ENCODE measurements around the gene PCYT1B.

PCYT1B gene

DNA sequence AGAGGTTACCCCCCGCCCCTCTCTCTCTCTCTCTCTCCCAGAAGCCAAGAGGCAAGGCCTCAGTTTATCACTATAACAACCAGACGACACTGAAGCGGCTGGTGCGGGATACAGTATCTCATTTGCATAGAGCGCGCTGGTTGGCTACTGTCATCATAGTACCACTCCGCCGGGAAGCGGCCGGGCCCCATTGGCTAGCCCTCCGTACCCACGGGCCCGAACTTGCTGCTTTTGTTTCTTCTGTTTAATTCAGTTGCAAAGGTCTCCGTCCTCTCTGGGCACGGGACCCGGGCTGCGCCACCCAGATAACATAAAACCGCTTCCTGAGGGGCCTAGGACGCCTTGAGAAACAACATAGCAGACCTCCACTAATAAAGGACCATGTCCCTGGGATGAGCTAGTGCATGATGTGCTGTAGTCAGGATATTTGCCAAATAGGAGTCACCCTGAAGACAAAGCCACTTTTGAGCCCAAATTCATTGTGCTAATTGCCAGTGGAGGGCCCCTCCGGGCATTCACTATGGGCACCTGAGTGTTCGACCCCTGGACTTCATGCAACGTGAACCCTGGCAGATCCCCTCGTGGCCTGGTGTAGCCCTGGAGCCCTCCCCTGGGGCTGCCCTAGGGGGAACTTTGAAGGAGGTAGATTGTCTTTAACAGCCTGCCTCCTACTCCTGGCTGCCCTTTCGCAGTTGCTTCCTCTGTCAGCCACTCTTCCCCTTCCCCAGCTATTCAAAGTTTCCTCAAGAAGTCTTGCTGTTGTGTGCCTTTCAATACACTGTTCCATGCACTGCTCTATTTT, at the start of gene PCYT1B:
Gene PCYT1B, minus strand, starts transcription at position 91 of the 802 bp plus-strand sequence. CDS start 242 bp downstream, outside the sequence.
- H3K36me3 ChIP-seq (ENCODE audit: insufficient read depth, low read depth, low read length), result no peaks in the 10 kb centered on the region; the same call in 1 of the 2 replicates
- H3K9ac ChIP-seq (ENCODE audit: low read depth, low read length), result peak within 1 kb of the TSS; percentile 96; the same call in 1 of the 2 replicates
- H3K9me3 ChIP-seq (ENCODE audit: insufficient read depth, low read depth, low read length), result no peaks in the 10 kb centered on the region
- H3K4me1 ChIP-seq (ENCODE audit: insufficient read depth, low read length), result peaks cover 9% of the 10 kb centered on the region; the same call in 1 of the 2 replicates
- peak within 1 kb of the TSS; percentile 99 for H3K27ac ChIP-seq (ENCODE audit: low read length)
- H3K27me3 ChIP-seq (ENCODE audit: insufficient read depth, low read length), result no peaks in the 10 kb centered on the region
- H3K4me3 ChIP-seq (ENCODE audit: low read length), result peak within 1 kb of the TSS; percentile 90

- peaks cover 20% of the 10 kb centered on the region for H3K36me3 ChIP-seq (ENCODE audit: insufficient read depth, low read depth, low read length)
- H3K27me3 ChIP-seq (ENCODE audit: insufficient read depth, low read length), result no peaks in the 10 kb centered on the region
- no peak overlapping the region for H3K4me3 ChIP-seq (ENCODE audit: low read length)
- H3K4me1 ChIP-seq (ENCODE audit: insufficient read depth, low read length), result peaks cover 5% of the 10 kb centered on the region; the same call in 1 of the 2 replicates
- H3K27ac ChIP-seq (ENCODE audit: low read length), result no peak overlapping the region
- H3K9me3 ChIP-seq (ENCODE audit: insufficient read depth, low read depth, low read length), result no peaks in the 10 kb centered on the region
- H3K9ac ChIP-seq (ENCODE audit: low read depth, low read length), result no peak overlapping the region
These were observed 49.1 kb upstream of the PCYT1B start for GRCh38 chrX:24696294-24696693.

GRCh38 chrX:24694825-24695224, 47.7 kb upstream of the PCYT1B start:
- Histone ChIP-seq H3K27me3 (ENCODE audit: insufficient read depth, low read length) (no peaks in the 10 kb centered on the region), H3K9ac (ENCODE audit: low read depth, low read length) (peak overlapping the region; percentile 96; the same call in 1 of the 2 replicates), H3K36me3 (ENCODE audit: insufficient read depth, low read depth, low read length) (peaks cover 6% of the 10 kb centered on the region; the same call in 1 of the 2 replicates), H3K4me1 (ENCODE audit: insufficient read depth, low read length) (peaks cover 5% of the 10 kb centered on the region; the same call in 1 of the 2 replicates), H3K27ac (ENCODE audit: low read length) (no peak overlapping the region), H3K4me3 (ENCODE audit: low read length) (peak overlapping the region; percentile 91), H3K9me3 (ENCODE audit: insufficient read depth, low read depth, low read length) (no peaks in the 10 kb centered on the region)

DNA sequence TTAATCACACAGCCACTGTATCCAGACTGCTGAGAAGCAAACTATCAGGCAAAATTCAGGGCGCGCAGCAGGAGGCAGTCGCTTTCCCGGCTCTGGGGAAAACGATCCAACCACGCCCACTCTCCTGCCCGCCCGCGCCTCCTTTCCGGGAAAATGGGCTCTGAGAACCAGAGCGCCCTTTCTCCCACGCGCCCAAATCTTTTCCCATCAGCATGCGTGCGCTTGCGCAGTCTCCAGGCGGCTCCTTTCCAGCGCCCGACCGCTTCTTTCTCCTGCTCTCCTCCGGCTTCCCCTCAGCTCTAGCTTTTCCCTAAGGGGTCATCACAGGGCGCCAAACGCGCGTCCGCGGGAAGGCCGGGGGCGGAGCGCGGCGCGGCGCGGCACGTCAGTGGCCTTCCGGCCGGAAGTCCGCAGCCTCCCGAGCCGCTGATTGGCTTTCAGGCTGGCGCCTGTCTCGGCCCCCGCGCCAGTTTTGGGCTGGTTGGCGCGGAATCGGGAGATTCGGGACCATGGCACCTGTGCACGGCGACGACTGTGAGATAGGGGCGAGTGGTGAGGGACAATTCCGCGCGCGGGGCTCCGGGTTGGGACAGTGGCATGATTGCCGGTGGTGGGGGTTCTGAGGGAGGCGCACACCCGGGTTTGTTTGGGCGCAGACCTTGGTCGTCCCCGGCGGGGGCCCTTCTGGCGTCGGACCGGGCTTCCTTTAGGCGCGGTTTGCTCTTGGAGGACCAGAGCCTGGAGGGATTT, 46.5 kb upstream of the PCYT1B start, which contains the start of gene POLA1:
Gene POLA1, plus strand, starts transcription at position 466 of the 750 bp plus-strand sequence. Its CDS starts 44 bp downstream, at position 510.
- Histone ChIP-seq H3K9ac (ENCODE audit: low read depth, low read length) (peak within 1 kb of the TSS; percentile 96), H3K36me3 (ENCODE audit: insufficient read depth, low read depth, low read length) (no peaks in the 10 kb centered on the region; the same call in 1 of the 2 replicates), H3K4me1 (ENCODE audit: insufficient read depth, low read length) (peaks cover 5% of the 10 kb centered on the region; the same call in 1 of the 2 replicates), H3K4me3 (ENCODE audit: low read length) (peak within 1 kb of the TSS; percentile 91), H3K27ac (ENCODE audit: low read length) (peak within 1 kb of the TSS; percentile 36), H3K9me3 (ENCODE audit: insufficient read depth, low read depth, low read length) (no peaks in the 10 kb centered on the region), H3K27me3 (ENCODE audit: insufficient read depth, low read length) (no peaks in the 10 kb centered on the region)

- no peaks in the 10 kb centered on the region; the same call in 1 of the 2 replicates for H3K36me3 ChIP-seq (ENCODE audit: insufficient read depth, low read depth, low read length)
- H3K4me3 ChIP-seq (ENCODE audit: low read length), result peak overlapping the region; percentile 91; the same call in 1 of the 2 replicates
- peak overlapping the region; percentile 73; the same call in 1 of the 2 replicates for H3K9ac ChIP-seq (ENCODE audit: low read depth, low read length)
- H3K27ac ChIP-seq (ENCODE audit: low read length), result no peak overlapping the region
- H3K9me3 ChIP-seq (ENCODE audit: insufficient read depth, low read depth, low read length), result no peaks in the 10 kb centered on the region
- H3K4me1 ChIP-seq (ENCODE audit: insufficient read depth, low read length), result peaks cover 5% of the 10 kb centered on the region; the same call in 1 of the 2 replicates
- H3K27me3 ChIP-seq (ENCODE audit: insufficient read depth, low read length), result no peaks in the 10 kb centered on the region
These were observed 45.2 kb upstream of the PCYT1B start for GRCh38 chrX:24692305-24692704.

DNA sequence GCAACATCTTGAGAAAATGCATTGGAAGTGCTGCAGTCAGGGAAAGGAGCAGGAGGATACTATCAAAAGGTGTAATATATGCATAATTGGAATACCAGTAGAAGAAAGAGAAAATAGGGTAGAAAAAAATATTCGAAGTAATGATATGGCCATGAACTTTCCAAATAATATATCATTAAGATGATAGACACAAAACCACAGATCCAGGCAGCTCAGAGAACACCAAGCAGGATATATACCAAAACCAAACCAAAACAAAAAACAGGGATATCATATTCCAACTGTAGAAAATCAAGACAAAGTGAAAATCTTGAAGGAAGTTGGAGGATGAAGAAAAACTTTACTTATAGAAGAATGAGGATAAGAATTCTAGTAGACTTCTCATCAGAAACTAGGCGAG, 36.9 kb upstream of the PCYT1B start:
- Histone ChIP-seq H3K4me3 (ENCODE audit: low read length) (no peak overlapping the region), H3K27ac (ENCODE audit: low read length) (no peak overlapping the region), H3K9me3 (ENCODE audit: insufficient read depth, low read depth, low read length) (no peaks in the 10 kb centered on the region), H3K4me1 (ENCODE audit: insufficient read depth, low read length) (no peaks in the 10 kb centered on the region), H3K27me3 (ENCODE audit: insufficient read depth, low read length) (no peaks in the 10 kb centered on the region), H3K36me3 (ENCODE audit: insufficient read depth, low read depth, low read length) (no peaks in the 10 kb centered on the region), H3K9ac (ENCODE audit: low read depth, low read length) (no peak overlapping the region)

DNA sequence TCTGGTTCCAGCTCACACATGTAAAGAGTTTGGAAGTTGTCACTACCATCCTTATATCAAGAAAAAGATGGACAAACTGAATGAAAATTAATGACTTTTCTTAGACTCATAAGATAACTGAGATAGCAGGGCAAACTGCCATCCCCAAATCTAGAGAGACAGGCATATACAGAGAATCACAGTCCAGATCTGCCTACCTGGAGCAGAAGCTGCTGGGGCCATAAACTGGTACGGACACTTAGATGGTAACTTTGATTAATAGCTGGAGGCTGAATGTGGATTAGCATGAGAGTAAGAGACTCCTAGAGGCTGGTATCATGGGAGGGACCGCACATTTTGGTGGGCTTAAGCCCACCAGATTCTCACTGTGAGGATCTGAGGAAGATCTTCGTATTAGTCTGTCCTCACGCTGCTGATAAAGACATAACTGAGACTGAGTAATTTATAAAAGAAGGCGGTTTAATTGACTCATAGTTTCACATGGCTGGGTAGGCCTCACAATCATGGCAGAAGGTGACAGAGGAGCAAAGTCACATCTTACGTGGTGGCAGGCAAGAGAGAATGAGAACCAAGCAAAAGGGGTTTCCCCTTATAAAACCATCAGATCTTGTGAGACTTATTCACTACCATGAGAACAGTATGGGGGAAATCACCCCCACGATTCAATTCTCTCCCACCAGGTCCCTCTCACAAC, 35.7 kb upstream of the PCYT1B start:
- Histone ChIP-seq H3K27me3 (ENCODE audit: insufficient read depth, low read length) (no peaks in the 10 kb centered on the region), H3K9ac (ENCODE audit: low read depth, low read length) (no peak overlapping the region), H3K27ac (ENCODE audit: low read length) (no peak overlapping the region), H3K4me1 (ENCODE audit: insufficient read depth, low read length) (no peaks in the 10 kb centered on the region), H3K9me3 (ENCODE audit: insufficient read depth, low read depth, low read length) (no peaks in the 10 kb centered on the region), H3K36me3 (ENCODE audit: insufficient read depth, low read depth, low read length) (no peaks in the 10 kb centered on the region), H3K4me3 (ENCODE audit: low read length) (no peak overlapping the region)

DNA sequence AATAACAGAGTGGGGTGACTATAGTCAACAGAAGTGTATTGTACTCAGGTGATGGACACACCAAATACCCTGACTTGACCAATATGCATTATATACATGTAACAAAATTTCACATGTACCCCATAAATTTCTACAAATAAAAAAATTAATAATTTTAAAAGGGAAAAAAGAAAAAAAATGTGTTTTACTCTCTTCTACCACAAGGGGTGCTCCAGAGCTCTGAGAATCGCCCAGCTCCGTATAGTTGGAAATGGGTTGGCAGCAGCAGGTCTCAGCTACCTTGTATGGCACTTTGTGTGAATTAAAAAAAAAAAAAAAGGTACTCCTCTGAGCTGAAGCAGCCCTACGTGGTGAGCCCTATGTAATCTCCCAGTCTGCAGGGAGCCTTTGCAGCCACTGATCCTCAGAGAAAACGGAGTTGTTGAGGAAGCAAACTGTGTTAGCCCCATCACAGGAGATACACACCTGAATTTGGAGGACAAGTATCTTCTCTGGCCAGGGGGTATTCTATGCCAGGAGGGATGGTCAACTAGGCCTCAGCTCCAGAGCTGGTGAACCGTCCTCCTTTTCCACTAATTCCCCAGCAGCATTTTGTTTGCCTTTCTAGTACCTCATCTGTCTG, 29.4 kb upstream of the PCYT1B start:
- peaks cover 5% of the 10 kb centered on the region; the same call in 1 of the 2 replicates for H3K4me1 ChIP-seq (ENCODE audit: insufficient read depth, low read length)
- H3K27me3 ChIP-seq (ENCODE audit: insufficient read depth, low read length), result no peaks in the 10 kb centered on the region
- H3K4me3 ChIP-seq (ENCODE audit: low read length), result no peak overlapping the region
- H3K27ac ChIP-seq (ENCODE audit: low read length), result no peak overlapping the region
- no peak overlapping the region for H3K9ac ChIP-seq (ENCODE audit: low read depth, low read length)
- no peaks in the 10 kb centered on the region for H3K9me3 ChIP-seq (ENCODE audit: insufficient read depth, low read depth, low read length)
- H3K36me3 ChIP-seq (ENCODE audit: insufficient read depth, low read depth, low read length), result no peaks in the 10 kb centered on the region

- Histone ChIP-seq H3K4me3 (ENCODE audit: low read length) (no peak overlapping the region), H3K36me3 (ENCODE audit: insufficient read depth, low read depth, low read length) (no peaks in the 10 kb centered on the region), H3K4me1 (ENCODE audit: insufficient read depth, low read length) (peaks cover 5% of the 10 kb centered on the region; the same call in 1 of the 2 replicates), H3K9ac (ENCODE audit: low read depth, low read length) (no peak overlapping the region), H3K27ac (ENCODE audit: low read length) (no peak overlapping the region), H3K9me3 (ENCODE audit: insufficient read depth, low read depth, low read length) (no peaks in the 10 kb centered on the region), H3K27me3 (ENCODE audit: insufficient read depth, low read length) (no peaks in the 10 kb centered on the region)
These were observed 26.3 kb upstream of the PCYT1B start for GRCh38 chrX:24673424-24673823.

DNA sequence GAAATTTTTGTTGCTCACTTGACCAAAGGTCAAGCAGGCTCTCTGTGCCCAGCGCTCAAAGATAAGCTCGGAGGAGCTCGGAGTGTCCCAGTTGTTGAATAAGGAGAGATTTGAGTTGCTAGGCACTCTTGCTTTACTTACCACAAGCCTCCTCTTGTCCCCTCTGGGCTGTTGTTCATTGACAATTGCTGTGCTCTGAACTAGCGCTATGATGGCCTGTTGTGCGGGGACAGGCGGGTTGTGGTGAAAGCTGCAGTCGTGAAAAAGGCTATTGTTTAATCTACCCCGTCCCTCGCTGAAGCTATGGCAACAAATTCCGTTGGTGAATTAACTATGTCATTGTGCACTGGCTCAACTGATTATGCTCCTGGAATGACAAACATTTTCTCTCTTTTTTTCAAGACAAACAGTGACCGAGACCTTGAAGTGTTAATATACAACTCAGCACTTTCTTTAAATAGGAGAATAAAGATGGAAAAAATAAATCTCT, 25.6 kb upstream of the PCYT1B start:
- Histone ChIP-seq H3K27ac (ENCODE audit: low read length) (no peak overlapping the region), H3K4me1 (ENCODE audit: insufficient read depth, low read length) (peaks cover 5% of the 10 kb centered on the region; the same call in 1 of the 2 replicates), H3K9me3 (ENCODE audit: insufficient read depth, low read depth, low read length) (no peaks in the 10 kb centered on the region), H3K4me3 (ENCODE audit: low read length) (no peak overlapping the region), H3K9ac (ENCODE audit: low read depth, low read length) (peak overlapping the region; percentile 15; the same call in 1 of the 2 replicates), H3K27me3 (ENCODE audit: insufficient read depth, low read length) (no peaks in the 10 kb centered on the region), H3K36me3 (ENCODE audit: insufficient read depth, low read depth, low read length) (no peaks in the 10 kb centered on the region)
